Testis (tissue), 3 donors: ENCODE measurements around the gene COL25A1. TPM values are rescaled to one million over a fixed set of nuclear protein-coding genes. Genes with fewer than 3 reads are reported as not detected.

Experiments used
- DNase-seq: peaks from one replicate; pipeline ENCODE4 v3.0.0-alpha.2; 2019
- H3K27ac ChIP-seq, 2 donors: fragments of 200-600 bp; sonication (generic); one replicate each; pipeline ENCODE4 v1.5.1; 2019
- H3K27me3 ChIP-seq: fragments of 200-600 bp; sonication (generic); one replicate; pipeline ENCODE4 v1.5.1; 2019
- H3K36me3 ChIP-seq: fragments of 200-600 bp; sonication (generic); one replicate; pipeline ENCODE4 v1.5.1; 2017; ENCODE audit warnings: low read depth; ENCODE audit errors: missing control alignments
- H3K4me1 ChIP-seq: fragments of 200-600 bp; sonication (generic); one replicate; pipeline ENCODE4 v1.5.1; 2019
- H3K4me3 ChIP-seq, 2 donors: fragments of 200-600 bp; sonication (generic); one replicate each; pipeline ENCODE4 v1.5.1; 2017 to 2019
- H3K9me3 ChIP-seq: fragments of 200-600 bp; sonication (generic); one replicate; pipeline ENCODE4 v1.5.1; 2017
- POLR2A ChIP-seq: fragments of 450-650 bp; IDR thresholded peaks from one replicate; pipeline ENCODE4 v1.6.1; 2017; ENCODE audit warnings: antibody characterized with exemption, mild to moderate bottlenecking, moderate library complexity
- WGBS, 2 donors: methylation state at CpG; one replicate each; pipeline ENCODE4 v1.1.5; 2018; 5-methylcytosine and 5-hydroxymethylcytosine counted together
- intact Hi-C: fragments of 100-400 bp; cut with DNase I; formaldehyde crosslinking; loops from one replicate; pipeline ENCODE4 v1.15.1; 2023; ENCODE audit warnings: low total_unique reads
- polyA plus RNA-seq: library from polyadenylated mRNA; stranded (reverse); fragments of 350-450 nt; fragmentation: Illumina TruSeq; extraction: RNeasy Lipid Tissue Mini Kit (QIAGEN cat#74804); gene quantifications from one replicate; pipeline ENCODE4 v1.2.3, GENCODE V29; 2014; ENCODE audit warnings: low read depth, low replicate concordance; ENCODE audit not compliant: insufficient read depth
- total RNA-seq, 2 donors: library from RNA; depleted of rRNA; stranded (reverse); fragments of >200 nt; gene quantifications; one replicate each; pipeline ENCODE4 v1.2.3, GENCODE V29; 2016
- TF ChIP-seq, protein P1 (sequence below), 3 experiments: fragments of 450-650 bp in 2 of 3; fragments of 200-600 bp in 1 of 3; sonication (generic) in 1 of 3; IDR thresholded peaks; one replicate each; pipeline ENCODE4 v1.5.1; 2016 to 2019; ENCODE audit warnings: antibody characterized with exemption in 3 of 3, mild to moderate bottlenecking in 2 of 3, moderate library complexity in 1 of 3

COL25A1 gene
- total and polyA plus RNA-seq, 3 donors from 2014 or later: 11.7 to 19.2 (median 17.2) TPM

DNA sequence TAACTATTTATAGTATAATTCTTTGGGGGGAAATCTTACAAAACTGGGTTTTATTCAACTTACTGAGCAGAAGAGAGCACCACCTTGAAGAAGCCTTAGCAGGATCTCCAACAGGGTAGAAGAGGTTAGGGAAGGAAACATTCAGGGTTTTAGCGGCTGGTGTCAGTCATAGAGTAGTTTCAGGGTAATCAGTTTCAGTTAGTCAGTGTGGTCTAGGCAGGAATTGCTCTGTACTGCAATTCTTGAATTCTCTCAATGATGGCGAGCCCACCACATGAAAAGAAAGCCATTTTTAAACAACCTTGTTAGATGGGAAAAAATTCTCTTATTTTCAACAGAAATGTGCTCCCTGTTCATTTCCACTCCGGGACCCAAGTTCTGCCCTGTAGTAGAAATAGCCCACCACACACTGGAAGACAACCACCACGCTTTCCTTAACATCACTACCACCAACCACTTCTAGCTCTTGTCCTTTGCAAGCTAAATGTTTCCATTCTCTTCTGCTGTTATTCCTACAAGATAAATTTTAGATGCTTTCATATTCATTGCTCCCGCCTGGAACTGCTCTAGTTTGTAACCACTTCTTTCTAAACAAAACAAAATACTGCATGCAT lies 25.9 kb downstream of the COL25A1 start:
- TF ChIP-seq POLR2A: no peak
- TF ChIP-seq, protein P1, sequence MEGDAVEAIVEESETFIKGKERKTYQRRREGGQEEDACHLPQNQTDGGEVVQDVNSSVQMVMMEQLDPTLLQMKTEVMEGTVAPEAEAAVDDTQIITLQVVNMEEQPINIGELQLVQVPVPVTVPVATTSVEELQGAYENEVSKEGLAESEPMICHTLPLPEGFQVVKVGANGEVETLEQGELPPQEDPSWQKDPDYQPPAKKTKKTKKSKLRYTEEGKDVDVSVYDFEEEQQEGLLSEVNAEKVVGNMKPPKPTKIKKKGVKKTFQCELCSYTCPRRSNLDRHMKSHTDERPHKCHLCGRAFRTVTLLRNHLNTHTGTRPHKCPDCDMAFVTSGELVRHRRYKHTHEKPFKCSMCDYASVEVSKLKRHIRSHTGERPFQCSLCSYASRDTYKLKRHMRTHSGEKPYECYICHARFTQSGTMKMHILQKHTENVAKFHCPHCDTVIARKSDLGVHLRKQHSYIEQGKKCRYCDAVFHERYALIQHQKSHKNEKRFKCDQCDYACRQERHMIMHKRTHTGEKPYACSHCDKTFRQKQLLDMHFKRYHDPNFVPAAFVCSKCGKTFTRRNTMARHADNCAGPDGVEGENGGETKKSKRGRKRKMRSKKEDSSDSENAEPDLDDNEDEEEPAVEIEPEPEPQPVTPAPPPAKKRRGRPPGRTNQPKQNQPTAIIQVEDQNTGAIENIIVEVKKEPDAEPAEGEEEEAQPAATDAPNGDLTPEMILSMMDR (IDR thresholded peaks at IDR 0.05): no peak
- DNase-seq: no peak
- intact Hi-C loops: no loop called here
- Histone ChIP-seq H3K4me3 (no peak overlapping the region), H3K27ac (no peak overlapping the region), H3K4me1 (no peaks in the 10 kb centered on the region), H3K27me3 (no peaks in the 10 kb centered on the region), H3K36me3 (no peaks in the 10 kb centered on the region), H3K9me3 (no peaks in the 10 kb centered on the region)
- WGBS, 2 donors: 90 to 91% methylated on average over 5 of the region's 5 CpGs

DNA sequence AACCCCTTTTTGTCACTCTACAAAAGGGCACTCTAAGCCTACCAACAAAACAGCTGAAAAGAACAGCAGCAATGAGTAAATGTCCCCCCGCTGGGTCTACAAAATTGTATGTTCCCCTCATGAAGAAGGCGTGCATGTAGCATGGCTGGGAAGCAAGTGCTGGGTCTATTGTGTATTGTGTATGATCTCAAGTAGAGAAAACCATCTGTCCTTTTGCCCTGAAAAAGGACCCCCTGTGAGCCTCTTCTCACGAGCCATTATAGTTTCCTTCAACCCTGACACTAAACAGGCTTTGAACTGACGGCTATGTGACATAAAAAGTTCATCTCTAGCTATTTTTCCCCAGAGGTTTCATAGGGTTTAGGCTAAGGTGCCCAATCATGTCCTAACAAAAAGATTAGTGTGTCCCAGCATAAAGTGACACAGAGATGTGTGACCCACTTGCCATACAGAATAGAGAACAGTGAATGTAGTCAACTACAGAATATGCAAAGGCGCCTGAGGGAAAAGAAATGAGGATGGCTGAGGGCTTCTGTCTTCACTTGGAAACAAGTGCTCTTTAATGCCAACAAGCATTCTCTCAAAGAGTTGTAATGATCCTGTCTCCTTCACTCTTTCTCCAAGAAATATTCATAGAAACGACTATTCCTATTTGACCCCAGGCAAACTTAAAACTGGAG lies 27.3 kb downstream of the COL25A1 start:
- WGBS, 2 donors: 88 to 93% methylated on average over 6 of the region's 6 CpGs
- intact Hi-C loops: no loop called here
- no peak overlapping the region for H3K27ac ChIP-seq
- no peak overlapping the region for H3K4me3 ChIP-seq
- DNase-seq: no peak
- no peak for TF ChIP-seq POLR2A
- TF ChIP-seq, protein P1 (IDR thresholded peaks at IDR 0.05): no peak
- H3K4me1 ChIP-seq: no peaks in the 10 kb centered on the region
- no peaks in the 10 kb centered on the region for H3K36me3 ChIP-seq
- no peaks in the 10 kb centered on the region for H3K27me3 ChIP-seq
- H3K9me3 ChIP-seq: no peaks in the 10 kb centered on the region

DNA sequence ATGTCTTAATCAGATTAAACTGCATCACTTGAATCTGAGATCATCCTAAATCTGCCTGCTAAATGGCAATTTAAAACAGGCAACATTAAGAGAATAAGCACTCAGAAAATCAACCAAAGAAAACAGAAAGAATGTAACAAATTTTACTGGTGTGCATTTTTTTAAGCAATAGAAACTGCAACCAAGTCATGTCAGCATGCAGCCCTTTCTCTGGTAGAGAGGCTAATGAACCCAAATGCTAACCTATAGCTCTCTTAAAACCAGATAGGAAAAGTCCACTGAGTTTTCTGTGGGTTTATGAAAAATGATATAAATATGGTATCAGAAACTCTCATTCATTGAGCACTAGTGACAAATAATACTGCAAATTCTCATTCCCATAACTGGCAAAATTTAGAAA lies 35.6 kb downstream of the COL25A1 start:
- H3K4me3 ChIP-seq: no peak overlapping the region
- no peak overlapping the region for H3K27ac ChIP-seq
- H3K36me3 ChIP-seq: no peaks in the 10 kb centered on the region
- TF ChIP-seq, protein P1 (IDR thresholded peaks at IDR 0.05): no peak
- TF ChIP-seq POLR2A: no peak
- H3K9me3 ChIP-seq: no peaks in the 10 kb centered on the region
- no peaks in the 10 kb centered on the region for H3K27me3 ChIP-seq
- H3K4me1 ChIP-seq: peaks cover 2% of the 10 kb centered on the region
- intact Hi-C loops: no loop called here
- DNase-seq: no peak

DNA sequence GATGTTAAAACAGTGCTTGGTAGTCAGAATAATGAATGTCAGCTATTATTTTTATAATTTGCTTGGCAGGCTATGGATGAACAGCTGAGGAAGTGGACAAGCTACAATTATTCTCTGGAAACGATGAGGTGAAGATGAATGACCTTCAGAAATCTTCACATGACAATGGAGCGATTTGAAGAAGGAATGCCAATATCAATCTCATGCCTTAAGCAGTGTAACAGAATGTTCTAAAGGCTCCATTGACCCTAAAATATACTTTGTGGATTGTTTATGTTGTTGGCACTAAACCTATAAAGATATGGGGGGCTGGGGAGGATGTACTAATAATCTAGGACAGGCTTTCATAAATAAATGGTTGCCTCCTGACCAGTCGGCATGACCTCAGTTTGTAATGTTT lies 36.2 kb downstream of the COL25A1 start:
- H3K4me3 ChIP-seq: no peak overlapping the region
- intact Hi-C loops: no loop called here
- H3K4me1 ChIP-seq: peaks cover 2% of the 10 kb centered on the region
- no peak overlapping the region for H3K27ac ChIP-seq
- H3K9me3 ChIP-seq: no peaks in the 10 kb centered on the region
- 34 to 52% methylated on average over 3 of the region's 3 CpGs for WGBS, 2 donors
- no peak for TF ChIP-seq POLR2A
- TF ChIP-seq, protein P1 (IDR thresholded peaks at IDR 0.05): no peak
- DNase-seq: no peak
- H3K36me3 ChIP-seq: no peaks in the 10 kb centered on the region
- no peaks in the 10 kb centered on the region for H3K27me3 ChIP-seq

DNA sequence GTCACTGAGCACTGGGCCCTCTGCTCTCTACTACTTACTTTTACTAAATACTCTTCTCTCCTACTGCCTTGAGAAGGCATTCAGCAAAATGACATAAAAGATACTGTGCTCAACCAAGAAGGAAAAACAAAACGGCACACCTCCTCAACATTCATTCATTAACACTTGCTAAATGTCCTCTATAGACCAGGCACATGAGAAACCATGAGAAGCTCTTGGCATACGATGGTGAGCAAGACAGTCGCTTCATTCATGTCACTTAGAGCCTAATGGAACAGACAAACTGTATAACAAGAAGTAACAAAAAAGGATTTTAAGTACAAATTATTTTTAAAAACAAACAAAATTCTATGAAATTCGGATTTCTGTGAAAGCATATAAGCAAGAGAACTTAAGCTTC lies 38.7 kb downstream of the COL25A1 start:
- DNase-seq: no peak
- Histone ChIP-seq H3K27me3 (no peaks in the 10 kb centered on the region), H3K4me3 (no peak overlapping the region), H3K36me3 (no peaks in the 10 kb centered on the region), H3K4me1 (peaks cover 2% of the 10 kb centered on the region), H3K27ac (no peak overlapping the region), H3K9me3 (no peaks in the 10 kb centered on the region)
- WGBS, 2 donors: 87 to 96% methylated on average over 4 of the region's 4 CpGs
- intact Hi-C loops: no loop called here
- no peak for TF ChIP-seq POLR2A
- TF ChIP-seq, protein P1 (IDR thresholded peaks at IDR 0.05): no peak
